GM19438 (cell line): ENCODE results near the gene PCDHA1.
"Not testable (repeated sequence)": the region's sequence is repeated elsewhere in the genome, so short reads cannot be mapped to it uniquely, and the experiment has no call there.

Experiments
- ATAC-seq: cut with Tn5 transposase; IDR thresholded peaks from one replicate; pipeline ENCODE4 v1.9.1; 2021; ENCODE audit warnings: low read depth; ENCODE audit not compliant: unreplicated experiment

Gene PCDHA1

DNA sequence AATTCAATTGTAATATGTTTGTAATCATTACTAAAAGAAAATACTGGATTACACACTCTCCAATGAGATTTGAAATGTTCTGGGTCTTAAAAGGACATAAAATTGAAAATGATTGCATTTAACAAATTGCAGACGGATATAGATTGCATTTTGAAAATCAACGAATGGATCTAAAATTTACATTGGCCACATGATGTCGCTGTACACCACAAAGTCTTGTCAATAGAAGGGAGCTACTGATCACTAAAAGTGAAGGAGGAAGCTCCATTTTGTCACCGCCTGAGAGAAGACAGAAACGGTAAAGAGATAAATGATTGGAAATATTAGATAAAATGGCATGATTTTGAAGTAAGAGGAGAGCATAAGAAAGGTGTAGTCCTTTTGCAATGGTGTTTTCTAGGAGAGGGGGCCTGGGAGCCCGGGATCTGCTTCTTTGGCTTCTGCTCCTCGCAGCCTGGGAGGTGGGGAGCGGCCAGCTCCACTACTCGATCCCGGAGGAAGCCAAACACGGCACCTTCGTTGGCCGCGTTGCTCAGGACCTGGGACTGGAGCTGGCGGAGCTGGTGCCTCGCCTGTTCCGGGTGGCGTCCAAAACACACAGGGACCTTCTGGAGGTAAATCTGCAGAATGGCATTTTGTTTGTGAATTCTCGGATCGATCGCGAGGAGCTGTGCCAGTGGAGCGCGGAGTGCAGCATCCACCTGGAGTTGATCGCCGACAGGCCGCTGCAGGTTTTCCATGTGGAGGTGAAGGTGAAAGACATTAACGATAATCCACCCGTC lies at the start of gene PCDHA1:
PCDHA1 (plus strand) TSS at position 236 of the 782 bp plus-strand sequence.
- ATAC-seq: no peak

DNA sequence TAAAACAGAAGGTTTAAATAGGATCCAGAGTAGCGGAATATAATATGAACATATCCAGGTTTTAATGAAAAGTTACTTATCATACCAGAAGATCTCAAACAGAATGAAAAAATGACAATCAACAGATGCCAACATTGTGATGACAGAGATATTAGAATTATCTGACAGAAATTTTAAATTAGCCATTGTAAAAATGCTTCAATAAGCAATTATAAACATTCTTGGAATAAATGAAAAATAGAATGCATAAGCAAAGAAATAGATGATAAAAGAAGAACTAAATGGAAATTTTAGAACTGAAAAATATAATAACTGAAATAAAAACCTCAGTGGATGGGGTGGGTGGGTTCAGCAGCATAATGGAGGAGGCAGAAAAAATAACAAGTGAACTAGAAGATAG lies 48.5 kb upstream of the PCDHA1 start:
- no peak for ATAC-seq

GRCh38 chr5:140741967-140742366 lies 44.0 kb upstream of the PCDHA1 start:
- no peak for ATAC-seq

- no peak for ATAC-seq
Observed at GRCh38 chr5:140753561-140753960, 32.4 kb upstream of the PCDHA1 start.

DNA sequence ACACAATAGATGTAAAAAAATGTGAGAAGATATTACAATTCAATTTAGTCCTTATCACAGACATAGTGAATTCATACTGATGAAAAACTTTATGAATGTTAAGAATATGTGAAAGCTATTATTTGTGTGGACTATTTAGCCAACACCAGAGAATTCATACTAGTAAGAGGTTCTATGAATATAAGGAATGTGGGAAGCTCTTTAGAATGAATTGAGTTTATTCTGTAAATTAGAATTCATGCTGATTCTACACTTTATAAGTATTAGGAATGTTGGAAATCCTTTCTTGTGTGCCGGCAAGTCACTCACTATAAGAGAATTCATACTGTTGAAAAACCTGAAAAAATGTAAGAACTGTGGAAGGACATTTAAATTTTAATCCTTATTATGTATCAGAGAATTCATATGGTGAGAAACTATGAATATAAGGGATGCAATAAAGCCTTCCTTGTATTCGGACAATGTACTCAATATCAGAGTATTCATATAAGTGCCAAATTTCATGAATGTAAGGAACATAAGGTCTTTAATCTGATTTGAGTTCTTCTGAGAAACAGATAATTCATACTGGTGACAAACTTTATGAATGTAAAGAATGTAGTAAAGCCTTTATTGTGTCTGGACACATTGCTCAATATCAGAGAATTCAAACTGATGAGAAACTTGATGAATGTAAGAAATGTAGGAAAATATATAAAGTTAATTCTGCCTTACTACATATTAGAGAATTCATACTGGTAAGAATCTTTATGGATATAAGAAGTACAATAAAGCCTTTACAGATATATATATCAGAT lies 21.6 kb upstream of the PCDHA1 start:
- no peak for ATAC-seq

GRCh38 chr5:140767444-140767843 lies 18.5 kb upstream of the PCDHA1 start:
- no peak for ATAC-seq

DNA sequence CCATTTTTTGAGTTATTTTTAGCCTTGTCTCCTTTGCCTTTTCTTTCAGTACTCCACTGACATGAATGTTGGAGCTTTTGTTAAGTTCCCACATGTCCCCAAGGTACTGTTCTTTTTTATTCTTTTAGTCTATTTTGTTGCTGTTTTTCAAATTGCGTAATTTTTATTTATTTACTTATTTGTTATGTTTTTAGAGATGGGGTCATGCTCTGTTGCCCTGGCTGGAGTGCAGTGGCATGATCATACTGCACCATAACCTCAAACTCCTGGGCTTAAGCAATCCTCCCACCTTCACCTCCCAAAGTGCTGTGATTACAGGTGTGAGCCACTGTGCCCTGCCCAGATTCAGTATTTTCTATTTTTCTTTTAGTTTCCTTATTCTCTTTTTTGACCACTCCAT lies 5.4 kb upstream of the PCDHA1 start:
- ATAC-seq: no peak

- not testable (repeated sequence) for ATAC-seq
Observed at GRCh38 chr5:140787422-140787821, 1.5 kb downstream of the PCDHA1 start.

DNA sequence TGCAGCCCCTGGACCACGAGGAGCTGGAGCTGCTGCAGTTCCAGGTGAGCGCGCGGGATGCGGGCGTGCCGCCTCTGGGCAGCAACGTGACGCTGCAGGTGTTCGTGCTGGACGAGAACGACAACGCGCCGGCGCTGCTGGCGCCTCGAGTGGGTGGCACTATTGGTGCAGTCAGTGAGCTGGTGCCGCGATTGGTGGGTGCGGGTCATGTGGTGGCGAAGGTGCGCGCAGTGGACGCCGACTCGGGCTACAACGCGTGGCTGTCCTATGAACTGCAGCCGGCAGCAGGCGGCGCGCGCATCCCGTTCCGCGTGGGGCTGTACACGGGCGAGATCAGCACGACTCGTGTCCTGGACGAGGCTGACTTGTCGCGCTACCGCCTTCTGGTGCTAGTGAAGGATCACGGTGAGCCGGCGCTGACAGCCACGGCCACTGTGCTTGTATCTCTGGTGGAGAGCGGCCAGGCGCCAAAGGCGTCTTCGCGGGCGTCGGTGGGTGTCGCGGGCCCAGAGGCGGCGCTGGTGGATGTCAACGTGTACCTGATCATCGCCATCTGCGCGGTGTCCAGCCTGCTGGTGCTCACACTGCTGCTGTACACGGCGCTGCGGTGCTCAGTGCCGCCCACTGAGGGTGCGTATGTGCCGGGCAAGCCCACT lies 2.0 kb downstream of the PCDHA1 start:
- not testable (repeated sequence) for ATAC-seq

GRCh38 chr5:140791089-140791488 lies 5.1 kb downstream of the PCDHA1 start:
- ATAC-seq: no peak

- no peak for ATAC-seq
Observed at GRCh38 chr5:140794595-140795258, 8.8 kb downstream of the PCDHA1 start, which contains the start of gene PCDHA2. Gene PCDHA2 (plus strand): TSS chr5:140794852.

- no peak for ATAC-seq
Observed at GRCh38 chr5:140795259-140795641, 9.3 kb downstream of the PCDHA1 start.

DNA sequence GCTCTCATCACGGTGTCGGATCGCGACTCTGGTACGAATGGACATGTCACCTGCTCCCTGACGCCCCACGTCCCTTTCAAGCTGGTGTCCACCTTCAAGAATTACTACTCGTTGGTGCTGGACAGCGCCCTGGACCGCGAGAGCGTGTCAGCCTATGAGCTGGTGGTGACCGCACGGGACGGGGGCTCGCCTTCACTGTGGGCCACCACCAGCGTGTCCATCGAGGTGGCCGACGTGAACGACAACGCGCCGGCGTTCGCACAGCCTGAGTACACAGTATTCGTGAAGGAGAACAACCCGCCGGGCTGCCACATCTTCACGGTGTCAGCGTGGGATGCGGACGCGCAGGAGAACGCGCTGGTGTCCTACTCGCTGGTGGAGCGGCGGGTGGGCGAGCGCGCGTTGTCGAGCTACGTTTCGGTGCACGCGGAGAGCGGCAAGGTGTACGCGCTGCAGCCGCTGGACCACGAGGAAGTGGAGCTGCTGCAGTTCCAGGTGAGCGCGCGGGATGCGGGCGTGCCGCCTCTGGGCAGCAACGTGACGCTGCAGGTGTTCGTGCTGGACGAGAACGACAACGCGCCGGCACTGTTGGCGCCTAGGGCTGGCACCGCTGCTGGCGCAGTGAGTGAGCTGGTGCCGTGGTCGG lies 10.3 kb downstream of the PCDHA1 start:
- not testable (repeated sequence) for ATAC-seq

- ATAC-seq: no peak
Observed at GRCh38 chr5:140796718-140797095, 10.8 kb downstream of the PCDHA1 start.

DNA sequence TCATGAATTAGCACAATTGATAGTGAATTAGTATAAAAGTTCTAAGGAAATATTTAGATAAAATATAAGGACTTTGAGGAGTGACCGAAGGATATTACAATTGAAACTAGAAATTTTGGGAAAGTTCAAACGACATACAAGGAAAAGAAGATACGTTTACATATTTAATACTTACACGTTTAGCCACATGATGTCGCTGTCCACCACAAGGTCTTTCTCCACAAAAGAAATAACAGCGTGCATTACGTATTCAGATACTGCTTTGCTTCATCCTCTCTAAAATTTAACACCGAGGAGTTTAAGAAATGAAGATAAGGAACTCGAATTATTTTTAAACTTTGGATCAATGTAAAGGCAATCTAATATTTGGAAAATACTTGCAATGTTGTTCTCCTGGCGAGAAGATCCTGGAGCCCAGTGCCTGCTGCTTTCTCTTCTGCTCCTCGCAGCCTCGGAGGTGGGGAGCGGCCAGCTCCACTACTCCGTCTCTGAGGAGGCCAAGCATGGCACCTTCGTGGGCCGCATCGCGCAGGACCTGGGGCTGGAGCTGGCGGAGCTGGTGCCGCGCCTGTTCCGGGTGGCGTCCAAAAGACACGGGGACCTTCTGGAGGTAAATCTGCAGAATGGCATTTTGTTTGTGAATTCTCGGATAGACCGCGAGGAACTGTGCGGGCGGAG lies 15.0 kb downstream of the PCDHA1 start, which contains the start of gene PCDHA3:
PCDHA3 (plus strand) TSS at position 242 of the 678 bp plus-strand sequence.
- ATAC-seq: no peak

GRCh38 chr5:140801494-140801841 lies 15.5 kb downstream of the PCDHA1 start:
- ATAC-seq: no peak

DNA sequence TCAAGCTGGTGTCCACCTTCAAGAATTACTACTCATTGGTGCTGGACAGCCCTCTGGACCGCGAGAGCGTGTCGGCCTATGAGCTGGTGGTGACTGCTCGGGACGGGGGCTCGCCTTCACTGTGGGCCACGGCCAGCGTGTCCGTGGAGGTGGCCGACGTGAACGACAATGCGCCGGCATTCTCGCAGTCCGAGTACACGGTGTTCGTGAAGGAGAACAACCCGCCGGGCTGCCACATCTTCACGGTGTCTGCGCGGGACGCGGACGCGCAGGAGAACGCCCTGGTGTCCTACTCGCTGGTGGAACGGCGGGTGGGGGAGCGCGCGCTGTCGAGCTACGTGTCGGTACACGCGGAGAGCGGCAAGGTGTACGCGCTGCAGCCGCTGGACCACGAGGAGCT lies 16.4 kb downstream of the PCDHA1 start:
- not testable (repeated sequence) for ATAC-seq

DNA sequence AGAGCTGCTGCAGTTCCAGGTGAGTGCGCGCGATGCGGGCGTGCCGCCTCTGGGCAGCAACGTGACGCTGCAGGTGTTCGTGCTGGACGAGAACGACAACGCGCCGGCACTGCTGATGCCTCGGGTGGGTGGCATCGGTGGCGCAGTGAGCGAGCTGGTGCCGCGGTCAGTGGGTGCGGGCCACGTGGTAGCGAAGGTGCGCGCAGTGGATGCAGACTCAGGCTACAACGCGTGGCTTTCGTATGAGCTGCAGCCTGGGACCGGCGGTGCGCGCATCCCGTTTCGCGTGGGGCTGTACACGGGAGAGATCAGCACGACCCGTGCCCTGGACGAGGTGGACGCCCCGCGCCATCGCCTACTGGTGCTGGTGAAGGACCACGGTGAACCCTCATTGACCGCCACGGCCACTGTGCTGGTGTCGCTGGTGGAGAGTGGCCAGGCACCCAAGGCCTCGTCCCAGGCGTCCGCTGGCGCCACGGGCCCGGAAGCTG lies 16.9 kb downstream of the PCDHA1 start:
- ATAC-seq: no peak
